Hematopoietic multipotent progenitor cell treated with erythropoietin and hydrocortisone succinate and interleukin-3 and kit ligand, for 4 days (in vitro differentiated cells): ENCODE results near the gene FBXW12.
A peak's percentile ranks its signal among the peaks of the same experiment; 100 is the strongest.
"Not testable (repeated sequence)": the region's sequence is repeated elsewhere in the genome, so short reads cannot be mapped to it uniquely, and the experiment has no call there.

Experiments
- DNase-seq: peaks from one replicate; pipeline ENCODE4 v3.0.0-alpha.2; 2015

The FBXW12 gene

GRCh38 chr3:48372862-48373435, 930 bp downstream of the FBXW12 start:
- DNase-seq, result no peak

- DNase-seq, result no peak
Observed at GRCh38 chr3:48387634-48388033, 15.6 kb downstream of the FBXW12 start.

- no peak for DNase-seq
Observed at GRCh38 chr3:48388966-48389365, 16.9 kb downstream of the FBXW12 start.

GRCh38 chr3:48394391-48394790, 22.4 kb downstream of the FBXW12 start:
- no peak for DNase-seq

- no peak for DNase-seq
Observed at GRCh38 chr3:48395714-48396113, 23.7 kb downstream of the FBXW12 start.

- no peak for DNase-seq
Observed at GRCh38 chr3:48397767-48398681, 26.0 kb downstream of the FBXW12 start.

GRCh38 chr3:48398701-48399386, 26.8 kb downstream of the FBXW12 start:
- no peak for DNase-seq

GRCh38 chr3:48399387-48400172, 27.6 kb downstream of the FBXW12 start:
- DNase-seq, result no peak

- DNase-seq, result peak; percentile 74
Observed at GRCh38 chr3:48400824-48401433, 28.9 kb downstream of the FBXW12 start.

- DNase-seq, result not testable (repeated sequence)
Observed at GRCh38 chr3:48401434-48401901, 29.4 kb downstream of the FBXW12 start.

- no peak for DNase-seq
Observed at GRCh38 chr3:48402281-48402732, 30.3 kb downstream of the FBXW12 start.

- DNase-seq, result no peak
Observed at GRCh38 chr3:48402907-48403306, 30.9 kb downstream of the FBXW12 start.

- no peak for DNase-seq
Observed at GRCh38 chr3:48403533-48404439, 31.8 kb downstream of the FBXW12 start.

GRCh38 chr3:48404440-48405342, 32.7 kb downstream of the FBXW12 start:
- no peak for DNase-seq

GRCh38 chr3:48405343-48405881, 33.4 kb downstream of the FBXW12 start:
- DNase-seq, result no peak

GRCh38 chr3:48405971-48406370, 34.0 kb downstream of the FBXW12 start:
- no peak for DNase-seq

GRCh38 chr3:48406443-48407431, 34.7 kb downstream of the FBXW12 start:
- no peak for DNase-seq

GRCh38 chr3:48407542-48408099, 35.6 kb downstream of the FBXW12 start:
- DNase-seq, result no peak
